HG03439 (cell line): ENCODE measurements around the gene BTRC.
"Not testable (repeated sequence)": the region's sequence is repeated elsewhere in the genome, so short reads cannot be mapped to it uniquely, and the experiment has no call there.

Experiments
- ATAC-seq: cut with Tn5 transposase; IDR thresholded peaks from one replicate; pipeline ENCODE4 v1.9.1; 2021; ENCODE audit warnings: mild to moderate bottlenecking, moderate library complexity; ENCODE audit not compliant: unreplicated experiment

Gene BTRC

DNA sequence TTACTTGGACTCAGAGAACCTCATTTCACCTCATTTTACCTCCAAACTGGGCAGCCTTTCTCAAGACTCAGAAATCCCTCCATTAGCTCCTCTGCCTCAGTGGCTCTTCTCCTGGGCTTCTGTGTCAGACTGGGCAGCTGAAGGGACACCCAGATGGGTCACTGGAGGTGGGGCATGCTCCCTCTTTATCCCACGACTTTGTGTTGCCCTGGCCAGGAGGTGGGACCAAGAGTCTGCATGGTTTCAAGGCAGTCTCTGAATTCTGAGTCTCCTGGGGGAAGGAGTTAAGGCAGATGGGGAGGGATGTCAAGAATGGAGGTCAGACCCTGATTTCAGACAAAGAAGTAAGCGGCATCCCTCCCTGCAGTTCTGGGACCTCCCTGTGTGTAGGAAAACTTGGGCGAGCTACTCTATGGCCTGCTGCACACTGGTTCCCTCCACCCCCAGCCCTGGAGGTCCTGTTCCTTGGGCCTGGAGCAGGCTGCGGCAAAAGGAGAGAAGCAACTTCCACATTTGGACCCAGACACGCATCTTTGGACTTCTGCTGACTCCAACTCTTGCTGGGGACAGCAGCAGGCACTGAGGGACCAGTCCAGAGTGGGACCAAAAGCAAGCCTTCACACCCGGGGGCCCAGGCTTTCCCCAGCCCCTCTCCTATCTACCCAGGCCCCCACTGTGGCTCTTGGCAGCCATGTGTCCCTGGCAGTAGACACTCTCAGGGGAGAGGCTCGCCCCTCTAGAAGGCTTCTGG lies 223.3 kb downstream of the BTRC start:
- ATAC-seq = no peak

DNA sequence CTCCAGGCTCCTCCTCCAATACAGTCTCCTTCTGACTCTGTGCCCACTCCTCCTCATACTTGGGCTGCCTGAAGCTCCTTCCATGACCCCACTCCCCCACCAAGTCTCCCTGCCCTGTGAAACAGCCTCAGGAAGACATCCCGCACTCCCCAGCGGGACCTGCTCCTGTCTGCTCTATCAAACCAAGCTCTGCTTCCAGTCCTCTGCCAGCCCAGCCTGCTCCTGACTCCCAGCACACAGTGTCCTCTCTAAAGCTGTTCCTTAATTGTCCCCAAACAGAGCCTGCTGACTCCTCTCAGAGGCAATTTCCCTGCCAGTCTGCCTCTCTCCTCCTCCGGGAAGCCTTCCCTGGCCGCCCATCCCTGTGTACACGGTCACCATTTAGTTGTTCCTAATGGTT lies 224.2 kb downstream of the BTRC start:
- ATAC-seq = no peak

DNA sequence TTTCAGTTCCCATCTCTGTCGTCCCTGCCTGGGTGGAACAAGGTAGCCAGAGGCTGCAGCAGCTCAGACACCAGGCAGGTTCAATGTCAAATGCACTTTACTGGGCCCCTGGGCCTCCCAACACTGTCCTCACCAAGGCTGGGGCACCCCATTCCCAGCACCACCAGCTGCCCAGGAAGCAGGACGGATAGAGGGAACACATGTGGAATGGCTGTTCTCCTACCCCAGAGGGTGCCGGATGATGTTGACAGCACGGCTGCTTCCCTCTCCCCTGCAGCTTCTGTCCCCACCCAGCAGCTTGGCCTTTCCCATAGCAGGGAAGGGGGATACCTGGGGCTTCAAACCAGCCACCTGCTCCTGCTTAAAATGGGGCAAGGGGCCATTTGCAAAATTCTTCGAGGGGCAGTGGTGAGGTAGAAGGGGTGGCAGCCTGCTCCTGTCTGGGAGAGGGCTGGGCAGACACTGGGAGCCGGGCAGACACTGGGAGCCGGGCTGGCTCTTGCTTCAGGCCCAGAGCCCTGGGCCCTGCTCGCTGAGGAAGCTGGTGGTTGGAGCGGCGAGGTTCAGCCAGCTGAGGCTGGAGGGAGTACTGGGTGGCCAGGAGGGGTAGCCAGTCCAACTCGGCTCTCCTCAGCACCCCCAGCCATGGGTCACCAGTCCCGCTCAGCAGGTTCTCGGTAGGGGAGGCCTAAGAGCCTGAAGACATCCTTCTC lies 225.0 kb downstream of the BTRC start:
- ATAC-seq = no peak

DNA sequence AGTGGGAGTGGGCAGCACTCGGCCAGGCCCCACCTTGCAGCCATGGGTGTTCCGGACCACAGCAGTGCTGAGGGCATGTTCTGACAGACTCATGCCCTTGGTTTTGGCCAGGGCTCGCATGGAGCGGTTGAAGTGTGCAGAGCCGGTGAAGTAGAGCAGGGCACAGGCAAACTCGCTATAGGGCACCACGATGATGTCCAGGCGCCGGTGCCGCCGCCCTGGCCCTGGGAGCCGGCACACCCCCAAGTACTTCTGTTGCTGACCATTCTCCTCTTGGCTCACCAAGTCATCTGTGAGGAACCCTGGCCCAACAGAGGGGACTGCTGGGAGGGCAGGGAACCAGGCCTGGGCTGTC lies 225.5 kb downstream of the BTRC start:
- no peak for ATAC-seq

DNA sequence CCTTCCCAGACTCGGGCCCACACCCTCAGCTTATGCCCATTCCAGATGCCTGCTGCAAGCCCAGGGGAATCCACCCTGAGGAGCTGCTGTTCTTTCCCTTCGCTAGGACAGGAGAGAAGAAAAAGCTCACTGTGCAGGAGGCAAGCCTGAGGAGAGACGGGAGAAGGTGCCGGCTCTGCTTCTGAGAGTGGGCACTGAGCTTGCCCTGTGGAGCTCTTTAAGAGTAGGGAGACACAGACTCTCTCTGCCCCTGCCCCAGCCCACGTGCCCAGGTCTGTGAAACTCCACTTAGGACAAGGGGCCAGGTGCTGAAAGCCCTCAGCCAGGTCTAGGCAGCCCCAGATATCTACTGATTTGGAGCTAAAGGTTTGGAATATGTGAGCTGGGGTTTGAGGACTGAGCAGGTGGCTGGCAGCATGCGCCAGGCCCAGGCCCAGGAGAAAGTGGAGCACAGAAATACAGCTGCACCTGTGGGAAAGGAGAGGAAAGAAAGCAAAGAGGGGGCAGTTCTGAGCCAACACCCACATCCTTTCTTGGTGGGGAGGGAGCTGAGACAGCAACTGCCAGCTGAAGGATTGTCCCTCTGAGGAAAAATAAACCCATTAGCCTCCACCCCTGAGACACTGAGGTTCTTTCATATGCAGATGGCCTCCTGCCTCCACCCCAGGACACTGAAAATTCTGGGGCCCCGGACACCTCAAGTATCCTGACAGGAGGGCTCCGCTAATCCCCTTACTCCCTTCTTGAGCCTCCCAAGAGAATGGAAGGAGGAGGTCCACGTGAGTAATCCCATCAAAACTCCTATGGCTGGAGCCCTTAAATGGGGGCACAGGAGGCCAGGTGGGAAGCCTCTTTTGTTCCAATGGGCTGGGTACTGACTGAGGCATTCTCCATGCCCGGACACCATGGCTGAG lies 226.8 kb downstream of the BTRC start:
- ATAC-seq = no peak

DNA sequence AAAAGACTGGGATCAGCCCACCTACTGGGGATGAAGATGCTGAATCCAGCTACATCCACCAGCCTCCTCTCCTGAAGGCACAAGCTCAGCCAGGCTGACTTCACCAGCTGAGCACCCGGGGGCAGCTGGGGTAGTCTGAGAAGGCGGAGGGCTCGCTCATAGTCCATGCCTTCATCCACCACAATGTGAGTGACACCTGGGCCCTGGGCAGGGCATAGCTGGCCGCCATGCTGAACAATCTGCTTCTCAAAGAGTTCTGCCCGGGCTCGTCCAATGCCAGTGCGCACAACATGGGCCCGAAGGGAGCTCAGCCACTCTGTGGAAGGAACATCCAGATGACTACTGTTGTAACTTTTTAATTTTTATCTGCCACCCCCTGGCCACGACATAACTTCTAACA lies 231.9 kb downstream of the BTRC start:
- no peak for ATAC-seq

DNA sequence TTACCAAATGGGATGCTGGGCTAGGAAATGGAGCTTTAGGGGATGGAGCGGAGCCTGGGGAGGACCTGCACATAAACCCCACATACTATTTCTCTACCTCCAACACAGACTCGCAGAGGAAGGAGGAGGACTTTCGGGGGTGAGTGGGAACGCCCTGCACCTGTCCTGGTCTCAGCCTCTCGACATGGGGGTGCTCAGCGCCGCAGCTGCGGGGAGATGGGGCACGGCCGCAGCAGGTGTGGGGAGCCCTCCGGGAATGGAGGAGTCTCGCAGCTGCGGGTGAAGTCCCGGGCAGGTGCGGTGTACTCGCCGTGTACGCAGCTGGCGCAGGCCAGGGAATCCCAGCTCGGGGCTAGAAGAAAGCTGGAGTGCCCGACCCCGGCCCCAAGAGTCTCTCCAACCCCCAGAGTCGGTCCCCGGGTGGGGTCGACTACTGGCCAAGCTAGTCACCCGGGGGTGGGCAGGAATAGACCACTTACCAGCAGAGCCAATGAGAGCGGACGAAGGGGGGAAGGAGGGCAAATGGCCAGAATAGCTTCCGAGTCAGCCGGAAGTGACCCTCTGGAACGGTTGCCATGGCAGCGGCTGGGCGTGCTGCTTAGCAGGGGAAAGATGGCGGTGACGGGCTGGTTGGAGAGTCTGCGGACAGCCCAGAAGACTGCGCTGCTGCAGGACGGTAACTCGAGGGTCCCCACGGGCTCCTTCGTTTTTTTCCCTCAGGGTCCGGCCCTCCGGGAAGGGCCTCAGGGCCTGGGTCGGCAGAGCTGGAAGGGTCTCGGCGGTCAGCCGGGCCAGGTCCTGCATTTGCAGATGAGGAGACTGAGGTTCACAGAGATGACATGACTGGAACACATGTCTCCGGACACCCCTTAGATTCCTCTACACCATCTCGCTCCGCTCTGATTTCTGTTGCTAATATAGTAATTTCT lies 234.0 kb downstream of the BTRC start, which contains the start of the genes DPCD and POLL:
Gene DPCD, plus strand, starts transcription at position 597 of the 929 bp plus-strand sequence. Its CDS starts 16 bp downstream, at position 613.
Gene POLL, minus strand, starts transcription at position 533 of the 929 bp plus-strand sequence. CDS start 897 bp downstream, outside the sequence.
- ATAC-seq = peak; percentile 93

DNA sequence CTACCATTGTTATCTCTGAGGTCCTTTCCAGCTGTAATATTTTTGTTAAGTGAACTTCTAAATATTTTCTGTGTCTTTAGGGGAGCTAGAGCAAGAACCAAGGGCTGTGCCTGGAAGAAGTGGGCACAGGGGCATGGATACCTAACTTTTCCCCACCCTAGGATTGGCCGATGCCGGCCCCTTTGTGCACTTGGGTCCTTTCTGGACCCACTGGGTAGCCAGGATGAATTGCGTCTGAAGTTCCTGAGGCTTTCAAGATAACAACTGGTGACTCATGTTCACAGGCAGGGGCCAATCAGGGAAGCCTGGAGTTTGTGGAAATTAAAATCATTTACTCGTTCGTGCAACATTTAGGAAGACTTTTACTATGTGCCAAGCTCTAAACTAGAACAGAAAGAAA lies 234.9 kb downstream of the BTRC start:
- ATAC-seq = no peak

DNA sequence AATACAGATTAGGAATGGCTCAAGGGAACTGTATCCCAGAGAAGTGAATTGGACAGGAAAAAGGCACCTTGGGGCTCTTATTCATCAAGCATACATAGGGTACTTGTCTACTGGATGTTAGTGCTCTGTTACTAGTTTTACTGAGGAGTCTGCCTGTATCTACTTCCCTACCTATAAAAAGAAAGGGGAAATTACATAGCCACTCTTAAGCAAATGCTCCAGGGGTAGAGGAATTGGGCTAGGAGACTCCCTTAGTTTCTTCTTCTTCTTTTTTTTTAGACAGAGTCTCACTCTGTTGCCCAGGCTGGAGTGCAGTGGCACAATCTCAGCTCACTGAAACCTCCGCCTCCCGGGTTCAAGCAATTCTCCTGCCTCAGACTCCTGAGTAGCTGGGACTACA lies 239.4 kb downstream of the BTRC start:
- not testable (repeated sequence) for ATAC-seq

DNA sequence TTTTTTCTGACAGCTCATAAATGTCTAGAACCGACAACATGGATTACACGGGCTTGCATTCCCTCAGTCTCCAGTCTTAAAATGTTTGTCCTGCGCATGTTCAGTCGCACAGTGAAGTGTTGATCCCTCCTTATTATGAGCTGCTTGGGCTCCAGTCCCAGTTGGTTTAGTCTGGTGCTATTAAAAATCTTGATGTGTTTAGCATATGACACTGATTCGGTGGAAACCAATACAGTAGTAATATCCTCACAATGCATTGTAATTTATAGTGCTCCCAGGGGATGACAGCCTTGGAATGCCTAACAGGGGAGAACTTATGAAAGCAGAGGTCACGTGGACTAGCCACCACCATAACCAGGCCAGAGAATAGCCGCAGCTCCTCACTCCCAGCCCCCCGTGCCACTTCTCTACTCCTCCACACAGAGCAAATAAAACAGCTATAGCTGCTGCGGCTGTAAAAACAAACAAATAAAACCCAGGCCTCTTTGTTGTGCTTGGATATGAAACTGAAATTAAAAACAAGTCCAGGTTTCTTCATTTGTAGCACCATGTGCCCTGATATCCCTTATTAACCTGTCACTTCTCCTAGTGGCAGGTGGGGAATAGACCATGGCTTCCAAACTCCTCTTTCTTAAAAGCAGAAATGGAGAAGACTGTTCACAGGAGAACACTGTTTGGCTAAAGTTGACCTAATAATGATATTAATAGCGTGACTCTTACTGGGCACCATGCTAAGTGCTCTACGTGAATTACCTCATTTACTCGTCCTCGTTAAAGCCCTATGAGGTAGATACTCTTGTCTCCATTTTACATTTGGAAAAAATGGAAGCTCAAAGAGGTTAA lies 241.8 kb downstream of the BTRC start:
- ATAC-seq = no peak

DNA sequence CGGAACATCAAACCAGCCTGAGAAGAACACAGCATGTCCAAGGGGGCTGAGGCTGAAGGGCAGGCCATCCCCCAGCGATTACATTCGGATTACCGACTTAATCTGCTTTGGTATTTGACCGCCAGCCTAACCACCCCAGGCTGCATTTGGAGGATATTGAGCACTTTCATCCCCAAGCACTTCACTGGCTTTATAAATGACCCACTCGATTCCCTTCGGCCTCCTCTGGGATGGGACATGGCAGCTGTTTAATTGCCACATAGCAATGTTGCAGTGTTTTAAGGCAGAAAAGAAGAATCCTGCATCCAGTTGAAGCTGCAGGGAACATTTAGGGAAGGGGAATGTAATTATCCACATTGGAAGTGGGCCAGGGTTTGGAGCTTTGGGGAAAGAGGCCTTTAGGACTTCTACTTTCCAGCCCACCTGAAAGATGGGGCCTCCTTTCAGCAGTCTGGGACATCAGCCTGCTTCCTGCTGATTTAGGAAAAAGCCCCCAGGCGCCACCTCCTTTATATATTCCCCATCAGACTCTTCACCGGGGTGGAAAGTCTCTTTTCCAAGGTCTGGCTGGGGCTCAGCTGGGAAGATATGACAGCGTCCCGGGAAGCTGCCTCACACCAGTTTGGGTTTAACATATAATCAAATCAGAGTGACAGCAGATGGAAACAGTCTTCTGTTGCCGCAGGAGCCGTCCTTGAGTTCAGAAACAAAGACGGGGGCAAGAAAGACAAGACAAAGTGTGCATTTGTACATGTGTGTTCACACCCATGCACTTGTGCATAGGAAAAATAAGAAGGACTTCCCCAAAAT lies 243.3 kb downstream of the BTRC start:
- ATAC-seq = no peak

DNA sequence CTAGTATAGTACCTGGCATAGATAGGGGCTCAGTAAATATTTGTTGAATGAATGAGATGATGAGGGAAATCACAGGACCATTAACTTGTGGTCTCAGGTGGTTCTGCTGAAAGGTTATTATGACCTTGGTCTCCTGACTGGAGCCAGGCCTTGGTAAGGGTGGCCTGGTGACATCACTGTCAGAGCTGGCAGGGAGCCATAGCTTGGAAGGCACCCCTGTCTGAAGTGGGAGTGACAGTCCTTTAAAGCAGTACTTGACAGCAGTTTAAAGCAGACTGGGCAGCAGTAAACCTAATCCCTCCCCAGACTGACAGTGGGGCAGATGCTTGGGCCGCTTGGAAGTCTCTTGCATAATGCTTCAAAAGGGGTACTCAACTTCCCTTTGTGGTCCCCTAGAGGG lies 247.6 kb downstream of the BTRC start:
- ATAC-seq = no peak

DNA sequence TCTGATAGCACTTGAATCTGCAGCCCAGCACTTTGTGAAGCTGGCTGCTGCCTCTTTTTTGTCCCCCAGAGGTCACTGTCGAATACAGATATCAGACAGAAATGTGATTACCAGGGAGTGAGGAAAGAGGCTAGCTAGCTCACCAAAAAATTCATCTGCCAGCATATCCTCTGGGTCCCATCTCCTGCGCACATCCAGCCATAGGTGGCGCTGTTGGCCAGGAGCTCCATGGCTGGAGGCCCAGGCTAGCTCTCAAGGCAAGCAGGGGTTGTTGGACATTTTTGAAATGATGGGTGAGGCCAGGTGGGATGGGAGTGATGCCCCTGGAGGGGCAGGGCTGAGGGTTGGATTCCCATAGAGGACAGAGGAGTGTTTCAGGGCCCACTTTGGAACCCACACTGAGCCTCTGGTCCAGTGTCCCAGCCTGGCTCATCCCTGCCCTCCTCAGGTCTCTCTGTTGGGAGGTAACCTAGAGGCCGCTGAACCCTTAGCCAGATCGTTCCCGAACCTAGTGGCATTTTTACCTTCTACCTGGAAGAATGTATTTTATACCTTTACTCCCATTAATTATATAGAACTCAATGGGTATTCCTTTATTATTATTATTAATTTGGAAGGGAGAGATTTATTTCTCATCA lies 248.9 kb downstream of the BTRC start:
- ATAC-seq = peak; percentile 56
